CD4-positive, alpha-beta T cell treated with Interleukin-15 for 4 hours (primary cell): Measurements from ENCODE around the gene CCDC102A.

Experiments used
- DNase-seq: peaks from one replicate; pipeline ENCODE4 v3.0.0-alpha.2; 2020; ENCODE audit warnings: low spot score

The CCDC102A gene

DNA sequence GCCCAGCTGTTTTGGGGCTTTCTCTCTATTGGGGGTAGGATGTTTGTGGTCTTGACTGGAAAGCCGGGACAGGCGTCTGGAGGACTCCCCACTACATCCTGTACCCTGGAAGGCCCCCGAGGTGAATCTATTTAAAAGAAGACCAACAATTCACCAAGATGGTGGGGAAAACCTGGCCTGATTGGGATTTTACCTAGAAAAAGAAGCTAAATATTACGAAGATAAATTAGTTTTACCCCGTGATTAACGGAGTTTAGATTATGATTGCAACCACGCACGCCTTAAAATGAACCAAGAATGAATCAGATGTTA, 779 bp upstream of the CCDC102A start:
- DNase-seq, result no peak

DNA sequence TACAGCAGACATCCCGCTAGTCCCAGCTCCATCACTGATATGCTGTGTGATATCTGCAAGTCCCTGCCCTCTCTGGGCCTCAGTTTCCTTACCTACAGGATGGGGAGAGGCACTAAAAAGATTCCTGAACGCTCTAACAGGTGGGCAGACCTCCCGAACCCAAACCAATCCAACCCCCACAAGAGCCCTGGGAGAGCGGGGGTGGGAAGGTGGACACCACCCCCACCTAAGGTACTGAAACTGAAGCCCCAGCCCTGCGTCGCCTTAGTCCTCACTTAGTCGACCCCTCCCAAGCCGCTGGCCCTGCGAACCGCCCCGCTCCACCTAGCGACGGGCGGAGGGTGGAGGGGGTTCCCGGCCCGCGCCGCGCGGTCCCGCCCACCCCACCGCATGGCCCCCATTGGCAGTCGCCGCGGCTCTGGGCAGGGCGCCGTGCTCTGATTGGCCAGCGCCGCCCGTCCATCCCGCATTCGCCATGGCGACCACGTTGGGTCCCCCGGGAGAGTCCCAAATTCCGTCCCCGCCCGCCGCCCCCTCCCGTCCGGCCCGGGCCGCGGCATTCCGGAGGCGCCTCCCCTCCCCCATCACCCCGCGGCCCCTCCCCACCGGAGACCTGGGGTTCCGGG, 578 bp downstream of the CCDC102A start:
- peak; percentile 95 for DNase-seq

DNA sequence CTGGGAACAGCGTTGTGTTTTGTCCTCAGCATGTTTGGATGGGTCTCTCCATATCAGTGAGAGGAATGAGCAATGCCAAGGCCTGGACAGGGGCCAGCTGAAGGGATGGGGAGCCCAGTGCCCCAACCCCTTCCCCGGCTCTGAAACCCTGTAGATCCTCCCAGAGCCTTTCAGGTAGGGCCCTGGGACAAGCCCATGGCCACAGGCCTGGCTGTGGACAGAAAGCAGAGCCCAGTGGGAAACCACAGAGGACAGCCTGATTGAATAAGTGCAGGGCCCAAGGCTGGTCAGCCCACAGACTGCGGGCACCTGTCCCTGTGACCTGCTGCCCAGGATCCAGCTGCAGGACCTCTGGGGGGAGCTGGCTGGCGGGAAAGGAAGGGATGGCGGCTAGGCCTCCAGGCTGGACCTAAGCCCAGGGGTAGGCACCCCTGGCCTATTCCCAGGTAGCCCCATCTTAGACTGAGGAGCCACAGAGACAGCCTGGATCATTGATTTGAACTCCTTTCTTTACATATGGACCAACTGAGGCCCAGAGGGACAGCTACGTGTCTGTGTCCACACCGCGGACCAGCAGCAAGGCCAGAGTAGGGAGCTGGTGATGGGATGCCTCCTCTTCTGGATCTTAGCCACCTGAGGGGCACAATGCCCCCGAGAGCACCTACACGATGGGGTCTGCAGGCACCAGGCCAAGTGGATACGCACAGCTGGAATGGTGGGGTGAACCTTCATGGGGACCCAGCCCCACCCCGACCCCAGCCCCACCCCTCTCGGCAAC, 1.3 kb downstream of the CCDC102A start:
- DNase-seq, result no peak

DNA sequence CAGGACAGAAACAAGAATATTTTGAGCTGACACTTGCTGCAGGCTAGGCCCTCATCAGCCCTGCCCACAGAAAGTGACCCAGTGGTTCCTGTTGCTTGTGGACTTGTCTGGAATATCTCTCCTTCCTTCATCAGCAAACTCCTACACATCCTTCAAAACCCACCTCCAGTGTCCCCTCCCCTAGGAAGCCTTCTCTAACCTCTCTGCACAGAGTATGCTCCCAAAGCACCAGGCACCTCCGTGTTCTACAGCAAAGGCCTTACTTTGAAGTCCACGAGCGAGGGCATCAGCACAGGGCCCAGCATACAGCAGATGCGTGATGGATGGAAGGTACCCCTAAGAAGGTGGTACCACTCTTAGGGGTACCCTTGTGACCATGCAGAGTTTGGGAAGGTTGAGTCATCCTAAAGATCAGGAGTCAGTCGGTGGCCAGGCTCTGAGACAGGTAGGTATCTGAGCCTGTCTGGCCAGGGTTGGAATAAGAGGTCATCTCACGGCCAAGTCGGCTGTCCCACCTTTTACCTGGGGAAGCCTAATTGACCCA, 2.0 kb downstream of the CCDC102A start:
- DNase-seq, result no peak

DNA sequence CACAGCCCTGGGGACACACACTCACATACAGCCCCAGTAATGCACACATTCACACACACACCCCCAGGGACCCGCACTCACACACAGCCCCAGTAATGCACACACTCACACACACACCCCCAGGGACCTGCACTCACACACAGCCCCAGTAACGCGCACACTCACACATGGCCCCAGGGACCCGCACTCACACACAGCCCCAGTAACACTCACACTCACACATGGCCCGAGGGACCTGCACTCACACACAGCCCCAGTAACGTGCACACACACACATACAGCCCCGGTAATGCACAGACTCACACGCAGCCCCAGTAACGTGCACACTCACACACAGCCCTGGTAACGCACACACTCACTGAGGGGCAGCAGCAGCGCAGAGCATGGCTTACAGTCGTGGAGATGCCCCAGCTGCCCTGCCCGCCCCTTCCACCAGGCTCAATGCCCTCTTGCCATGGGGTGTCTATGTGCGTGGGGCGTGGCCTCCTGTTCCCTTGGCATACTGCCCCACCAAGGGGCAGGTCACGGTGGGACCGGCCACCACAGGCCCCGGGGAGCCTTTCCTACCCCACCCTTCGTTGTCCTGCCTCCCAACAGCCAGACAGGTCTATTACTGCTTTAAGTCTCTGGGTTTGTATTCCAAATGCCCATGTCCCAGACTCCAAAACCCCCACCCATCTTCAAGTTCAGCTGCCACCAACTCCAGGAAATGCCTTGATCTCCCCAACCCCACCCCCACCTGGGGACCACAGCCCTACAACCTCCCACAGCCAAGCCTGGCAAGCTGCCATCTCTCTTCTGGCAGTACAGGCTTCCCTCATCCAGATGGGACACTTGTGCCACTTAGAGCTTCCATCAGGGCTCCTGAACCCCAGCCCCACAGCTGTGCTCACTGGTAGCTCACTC, 2.7 kb downstream of the CCDC102A start:
- DNase-seq, result no peak

DNA sequence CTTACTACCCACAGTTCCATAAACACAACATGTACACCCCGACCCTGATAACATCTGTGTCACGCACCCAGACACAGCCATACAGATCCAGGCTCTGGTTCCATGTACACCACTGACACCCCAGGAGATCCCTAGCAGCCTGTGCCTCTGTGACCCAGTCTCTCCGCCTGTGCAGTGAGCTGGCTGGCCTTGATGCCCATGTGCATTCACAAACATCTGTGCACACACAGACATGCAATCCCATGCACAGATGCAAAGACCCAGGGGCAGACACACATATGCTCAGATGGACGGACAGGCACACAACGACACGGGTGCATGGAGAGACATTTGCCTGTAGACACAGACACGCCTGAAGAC, 4.1 kb downstream of the CCDC102A start:
- DNase-seq, result no peak

DNA sequence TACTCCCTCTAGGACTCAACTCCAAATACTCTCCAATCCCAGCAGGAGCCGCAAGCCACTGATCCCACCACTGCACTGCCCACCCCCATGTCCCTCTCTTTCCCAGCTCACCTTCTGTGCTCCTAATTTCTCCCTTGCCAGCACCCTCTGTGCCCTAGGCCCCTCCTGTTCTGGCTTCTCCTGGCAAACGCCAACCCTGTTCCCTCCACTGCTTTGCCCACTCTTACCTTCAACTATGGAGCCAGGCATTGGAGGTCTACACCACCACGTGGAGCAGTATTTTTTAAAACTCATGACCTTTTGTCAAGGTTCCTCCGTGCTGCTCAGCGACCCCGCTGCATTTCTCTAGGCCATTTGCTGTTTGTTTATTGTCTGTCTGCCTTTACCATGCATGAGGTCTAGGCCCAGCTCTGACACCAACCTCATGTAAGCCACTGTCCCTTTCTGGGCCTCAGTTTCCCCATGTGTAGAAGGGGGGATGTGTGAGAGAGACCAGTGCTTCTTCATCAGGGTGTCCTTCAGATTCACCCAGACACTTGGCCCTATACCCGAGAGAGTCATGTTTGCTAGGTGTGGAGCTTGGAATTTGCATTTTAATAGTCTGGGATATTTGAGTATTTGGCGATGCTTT, 4.6 kb downstream of the CCDC102A start:
- no peak for DNase-seq

DNA sequence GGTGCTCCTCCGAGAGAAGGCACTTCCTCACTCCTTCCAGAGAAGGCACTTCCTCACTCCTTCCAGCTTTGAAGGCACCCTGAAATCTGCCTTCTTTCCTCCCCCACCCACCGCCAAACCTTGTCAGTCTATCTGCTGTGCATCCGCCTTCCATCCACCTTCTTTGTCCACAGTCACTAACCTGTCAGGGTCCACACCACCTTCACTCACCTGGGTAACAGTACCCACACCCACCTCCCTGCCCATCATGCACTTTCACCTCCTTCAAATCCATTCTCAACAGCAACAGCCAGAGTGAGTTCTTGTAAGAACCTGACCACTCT, 5.2 kb downstream of the CCDC102A start:
- DNase-seq, result no peak

DNA sequence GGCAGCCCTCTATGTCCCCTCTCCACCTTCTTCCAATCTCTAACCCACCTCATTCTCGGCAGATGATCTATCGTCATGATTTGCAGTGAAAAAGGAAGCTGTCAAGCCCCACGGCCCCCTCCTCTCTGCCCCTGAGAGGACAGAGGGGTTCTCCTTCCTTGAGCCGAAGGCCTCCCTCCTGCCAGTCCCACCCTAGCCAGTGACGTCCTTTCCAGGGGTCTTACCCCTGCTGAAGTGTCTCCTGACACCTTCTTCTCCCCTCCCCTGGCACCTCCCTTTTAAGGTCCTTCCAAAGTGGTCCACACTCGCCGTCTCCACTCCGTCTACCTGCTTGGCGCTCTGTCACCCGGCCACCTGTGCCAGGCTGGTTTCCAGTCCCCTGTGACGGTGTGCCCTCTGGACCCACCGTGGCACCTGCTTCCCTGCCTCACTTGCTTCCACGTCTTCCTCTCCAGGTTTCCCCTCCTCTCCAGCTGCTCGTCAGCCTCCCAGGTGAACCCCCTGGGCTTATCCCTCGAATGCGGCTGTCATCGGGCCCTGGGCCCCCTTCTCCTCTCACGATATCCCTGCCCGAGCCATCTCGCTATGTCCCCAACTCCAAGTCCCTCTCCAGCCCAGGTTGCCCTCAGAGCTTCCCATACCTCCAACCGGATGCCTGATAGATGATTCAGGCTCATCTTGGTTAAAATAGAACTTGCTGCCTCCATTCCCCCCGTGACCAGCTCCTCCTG, 5.7 kb downstream of the CCDC102A start:
- DNase-seq, result no peak

DNA sequence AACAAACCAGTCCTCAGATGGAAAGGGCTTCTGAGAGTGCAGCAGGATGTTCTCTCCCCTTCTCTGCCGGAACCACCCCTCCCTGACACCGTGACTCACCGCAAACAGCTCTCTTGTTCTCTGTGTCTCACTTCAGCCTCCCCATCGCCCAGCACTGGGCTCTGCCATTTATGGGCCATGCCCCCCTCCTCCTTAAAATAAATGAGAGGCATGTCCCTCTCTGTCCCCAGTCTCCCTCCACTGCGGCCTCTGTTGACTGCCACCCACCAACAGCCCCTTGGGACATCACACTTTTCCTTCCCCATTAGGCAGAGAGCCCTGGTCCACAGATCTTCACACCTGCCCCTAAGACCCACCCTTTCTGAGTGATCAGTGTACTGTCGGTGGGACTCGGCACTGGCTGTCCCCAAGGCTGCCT, 6.3 kb downstream of the CCDC102A start:
- DNase-seq, result peak; percentile 82

DNA sequence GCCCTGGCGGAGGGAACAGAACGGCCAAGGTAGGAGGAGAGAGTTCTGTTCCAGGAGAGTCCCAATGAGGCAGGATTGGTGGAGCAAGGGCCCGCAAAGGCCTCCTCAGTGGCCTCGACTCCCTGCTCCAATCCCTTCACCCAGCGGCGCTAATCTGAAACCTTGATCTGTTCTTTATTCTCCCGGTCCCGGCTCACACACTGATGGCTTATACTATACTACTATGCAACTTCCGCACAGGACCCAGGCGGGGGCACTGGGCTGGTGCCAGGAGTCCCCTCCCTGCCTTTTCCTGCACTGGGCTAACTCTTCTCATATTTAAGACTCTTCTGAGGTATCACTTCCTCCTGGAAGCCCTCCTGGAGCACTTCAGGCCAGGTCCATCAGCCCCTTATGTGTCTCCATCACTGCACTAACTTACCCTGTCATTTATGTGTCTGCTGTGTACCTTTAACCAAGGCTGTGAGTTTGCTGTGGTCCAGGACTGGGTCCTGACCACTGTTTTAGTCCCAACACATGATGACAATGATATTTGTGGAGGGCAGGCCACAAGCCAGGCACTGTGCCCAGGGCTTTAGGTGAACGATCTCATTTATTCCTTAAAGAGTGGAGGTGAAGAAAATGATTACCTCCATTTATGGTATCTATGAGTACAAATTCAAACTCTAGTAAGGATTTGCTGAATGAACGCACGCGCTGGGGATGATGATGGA, 6.8 kb downstream of the CCDC102A start:
- no peak for DNase-seq

DNA sequence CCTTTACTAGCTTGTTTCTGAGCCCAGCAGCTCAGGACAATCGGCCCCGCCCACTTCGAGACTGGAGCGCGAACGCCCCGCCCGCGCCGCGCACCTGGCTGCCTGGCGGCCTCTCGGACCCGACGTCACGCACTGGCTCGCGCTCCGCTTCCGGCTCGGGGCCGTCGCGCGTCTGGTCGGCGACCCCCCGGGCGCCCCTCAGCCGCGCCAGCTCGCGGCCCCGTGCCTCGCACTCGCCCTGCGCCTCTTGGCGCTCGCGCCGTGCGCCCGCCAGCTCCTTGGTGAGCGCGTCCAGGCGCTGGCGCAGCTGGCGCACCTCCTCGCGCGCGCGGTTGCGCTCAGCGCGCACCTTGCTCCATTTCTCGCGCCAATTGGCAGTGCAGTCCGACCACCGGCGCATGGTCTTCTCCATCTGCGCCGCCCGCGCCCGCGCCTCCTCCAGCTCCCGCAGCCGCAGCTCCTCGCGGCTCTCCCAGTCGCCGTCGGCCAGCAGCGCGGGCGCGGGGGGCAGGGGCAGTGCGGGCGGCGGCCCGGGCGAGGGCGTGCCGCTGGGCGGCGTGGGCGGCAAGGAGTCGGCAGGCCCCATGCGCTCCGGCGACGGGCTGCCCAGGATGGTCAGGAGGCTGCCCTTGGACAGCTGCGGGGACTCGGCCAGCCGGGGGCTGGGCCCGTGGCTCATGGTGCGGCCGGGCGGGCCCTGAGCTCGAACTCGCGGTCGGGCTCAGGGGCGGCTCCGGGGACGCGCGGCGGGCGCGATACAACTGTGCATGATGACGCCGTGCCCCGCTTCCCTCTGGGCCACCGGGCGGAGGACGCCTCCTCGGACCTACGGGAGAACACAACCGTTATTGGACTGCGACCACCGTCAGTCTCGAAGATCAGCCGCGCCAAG, 7.6 kb downstream of the CCDC102A start:
- no peak for DNase-seq

DNA sequence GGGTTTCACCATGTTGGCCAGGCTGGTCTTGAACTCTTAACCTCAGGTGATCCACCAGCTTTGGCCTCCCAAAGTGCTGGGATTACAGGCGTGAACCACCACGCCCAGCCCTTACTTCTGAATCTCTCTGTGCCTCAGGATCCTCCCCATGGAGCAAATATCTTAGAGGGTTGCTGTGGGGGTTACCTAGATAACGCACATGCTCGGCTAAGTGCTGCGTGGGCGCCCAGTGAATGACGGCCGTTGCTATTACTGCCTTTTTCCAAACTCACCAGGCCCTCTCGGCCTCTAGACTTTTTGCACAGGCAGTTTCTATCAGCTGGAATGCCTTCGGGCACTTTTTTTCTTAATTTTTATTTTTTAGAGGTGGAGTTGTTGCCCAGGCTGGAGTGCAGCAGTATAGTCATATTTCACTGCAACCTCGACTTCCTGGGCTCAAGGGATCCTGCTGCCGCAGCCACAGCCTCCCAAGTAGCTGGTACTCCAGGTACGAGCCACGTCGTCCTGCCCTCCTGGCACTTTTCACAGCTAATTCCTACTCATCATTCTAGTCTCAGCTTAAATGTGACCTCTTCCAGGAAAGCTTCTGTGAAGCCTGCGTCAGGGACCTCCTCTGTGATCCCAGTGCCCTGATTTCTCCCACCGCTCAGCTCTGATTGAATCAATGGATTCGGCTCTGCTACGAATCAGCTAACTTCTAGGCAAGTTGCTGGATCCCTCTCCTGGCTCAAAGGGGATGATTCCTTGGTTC, 8.6 kb downstream of the CCDC102A start:
- DNase-seq, result no peak

DNA sequence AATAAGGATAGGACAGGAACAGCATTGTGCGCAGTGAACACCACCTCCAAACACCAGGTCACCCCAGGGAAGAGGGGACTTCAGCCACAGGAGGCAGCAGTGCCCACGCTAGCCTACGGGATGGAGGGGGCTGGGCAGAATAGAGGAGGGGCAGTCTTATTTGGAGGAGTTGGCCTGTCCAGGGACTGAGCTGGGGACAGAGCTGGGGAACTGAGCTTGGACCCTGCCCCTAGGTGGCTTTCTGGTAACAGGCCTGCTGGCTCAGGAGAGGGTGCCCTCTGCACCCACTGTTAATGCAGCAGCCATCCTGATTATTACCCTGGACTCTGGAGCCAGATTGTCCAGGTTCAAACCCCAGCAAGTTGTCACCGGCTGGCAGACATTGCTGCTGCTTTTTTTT, 9.3 kb downstream of the CCDC102A start:
- DNase-seq, result no peak

DNA sequence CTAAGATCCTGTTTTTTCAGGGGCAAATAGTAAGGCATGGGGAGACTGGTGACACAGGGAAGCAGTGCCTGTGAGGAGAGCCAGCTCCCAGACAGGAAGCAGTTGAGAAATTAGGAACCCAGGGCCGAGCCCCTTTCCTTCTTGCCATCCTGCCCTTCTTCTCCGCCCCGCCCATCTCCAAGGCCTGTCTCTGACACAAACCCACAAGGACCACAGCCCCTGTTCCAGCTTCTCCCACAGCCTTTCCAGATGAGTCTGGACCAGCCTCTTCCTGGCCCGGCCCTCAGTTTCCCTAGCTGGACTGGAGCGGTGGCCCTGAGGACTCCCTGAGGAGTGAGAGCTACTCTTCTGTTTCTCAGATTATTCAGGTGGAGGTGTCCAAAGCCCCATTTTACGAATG, 9.9 kb downstream of the CCDC102A start:
- no peak for DNase-seq

DNA sequence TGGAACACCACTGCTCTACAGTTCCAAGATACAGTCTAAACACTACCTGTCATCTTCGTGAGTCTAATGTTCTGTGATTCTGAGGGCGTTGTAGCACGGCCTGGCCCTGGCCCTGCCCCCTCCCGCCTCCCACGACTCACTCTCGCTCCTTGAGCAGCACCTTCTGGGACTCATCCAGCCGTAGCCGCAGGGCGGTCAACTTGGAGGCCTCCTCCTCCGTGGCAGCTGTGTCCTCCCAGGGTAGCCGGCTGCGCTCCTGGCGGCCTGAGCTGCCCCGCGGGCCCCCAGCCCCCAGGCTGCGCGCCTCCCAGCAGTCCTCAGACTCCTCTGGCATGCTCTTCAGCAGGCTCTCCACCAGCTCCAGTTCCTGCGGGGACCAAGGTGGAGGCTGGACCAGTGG, 10.6 kb downstream of the CCDC102A start:
- DNase-seq, result no peak

DNA sequence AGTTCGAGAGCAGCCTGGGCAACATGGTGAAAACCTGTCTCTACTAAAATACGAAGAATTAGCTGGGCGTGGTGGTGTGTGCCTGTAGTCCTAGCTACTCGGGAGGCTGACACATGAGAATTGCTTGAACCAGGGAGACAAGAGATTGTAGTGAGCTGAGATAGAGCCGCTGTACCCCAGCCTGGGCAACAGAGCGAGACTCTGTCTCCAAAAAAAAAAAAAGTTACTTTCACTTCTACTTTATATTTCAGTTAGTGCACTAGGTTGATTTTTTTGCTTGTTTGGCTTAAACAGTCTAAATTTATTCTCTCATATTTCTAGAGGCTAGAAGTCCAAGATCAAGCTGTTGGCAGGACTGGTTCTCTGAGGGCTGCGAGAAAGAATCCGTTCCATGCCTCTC, 13.4 kb downstream of the CCDC102A start:
- DNase-seq, result no peak

DNA sequence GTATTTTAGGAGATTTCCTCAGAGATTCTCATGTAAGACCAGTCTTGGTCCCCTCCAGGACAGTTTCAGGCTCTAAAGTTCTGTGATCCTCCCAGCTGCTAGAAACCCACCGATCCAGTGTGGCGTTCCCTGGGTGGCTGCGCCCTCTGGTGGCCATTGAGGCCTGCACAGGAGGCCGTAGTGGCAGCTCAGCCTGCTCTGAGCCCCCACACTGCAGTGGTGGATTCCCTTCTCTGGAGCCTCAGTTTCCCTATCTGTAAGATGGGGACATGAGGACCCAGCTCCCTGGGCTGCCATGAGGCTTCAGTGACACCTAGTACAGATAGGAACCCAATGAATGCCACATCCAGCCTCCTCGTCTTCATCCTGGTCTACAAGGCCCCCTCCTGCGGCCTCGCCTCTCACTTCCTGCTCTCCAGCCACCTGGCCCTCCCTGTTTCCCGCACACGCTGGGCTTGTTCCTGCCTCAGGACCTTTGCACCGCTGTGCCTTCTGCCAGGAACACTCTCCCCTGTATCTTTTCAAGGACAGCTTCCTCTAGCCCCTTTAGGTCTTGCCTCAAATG, 16.5 kb downstream of the CCDC102A start:
- DNase-seq, result peak; percentile 82

DNA sequence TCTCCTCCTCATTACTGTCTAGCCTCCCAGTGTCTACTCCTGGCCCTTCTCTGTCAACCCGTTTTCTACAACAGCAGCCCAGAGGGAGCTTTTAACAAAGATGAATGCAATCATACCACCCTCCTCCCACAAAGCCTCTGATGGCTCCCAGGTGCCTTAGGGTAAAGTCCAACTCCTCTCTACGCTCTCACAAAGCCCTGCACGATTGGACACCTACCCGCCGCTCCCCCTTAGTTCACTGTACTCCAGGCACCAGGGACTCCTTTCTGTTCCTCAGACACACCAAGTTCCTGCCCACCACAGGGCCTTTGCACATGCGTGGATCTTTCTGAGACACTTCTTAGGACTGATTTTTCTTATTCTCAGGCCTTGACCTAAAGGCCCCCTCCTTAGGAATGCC, 17.4 kb downstream of the CCDC102A start:
- no peak for DNase-seq
